ENCODE results near the gene ROPN1B.
"Not testable (repeated sequence)": the region's sequence is repeated elsewhere in the genome, so short reads cannot be mapped to it uniquely, and the experiment has no call there.

DNA sequence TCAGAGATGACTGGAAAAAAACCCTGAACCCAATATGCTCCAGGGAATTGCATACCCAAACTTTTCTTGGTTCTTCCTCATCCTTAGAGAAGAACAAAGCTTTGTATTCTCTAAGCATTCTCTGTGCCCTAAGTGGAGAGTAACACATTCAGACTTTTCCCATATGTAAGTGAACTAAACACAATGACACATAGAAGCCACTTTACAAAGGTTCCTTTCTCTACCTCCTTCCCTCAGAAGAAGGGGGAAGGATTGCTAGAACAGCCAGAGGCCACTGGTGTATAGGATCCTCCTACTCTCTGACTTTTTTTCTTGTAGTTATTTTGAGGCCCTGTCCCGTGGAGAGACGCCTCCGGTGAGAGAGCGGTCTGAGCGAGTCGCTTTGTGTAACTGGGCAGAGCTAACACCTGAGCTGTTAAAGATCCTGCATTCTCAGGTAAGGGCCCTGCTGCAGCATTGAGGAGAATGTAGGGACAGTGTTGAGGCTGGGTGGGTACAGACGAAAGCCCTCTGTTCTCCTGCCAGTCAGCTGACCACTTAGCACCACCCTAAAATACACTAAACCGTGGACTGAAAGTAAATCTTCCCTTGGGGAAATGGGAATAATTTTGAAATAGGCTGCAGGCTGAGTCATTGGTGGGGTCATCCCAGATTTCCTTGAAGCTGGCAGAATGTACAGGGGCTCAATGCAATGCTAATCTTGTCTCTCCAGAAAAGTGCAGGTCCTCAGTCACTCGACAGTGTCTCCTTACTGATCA is 6.4 kb downstream of the ROPN1B start:
- TF ChIP-seq, protein P1, sequence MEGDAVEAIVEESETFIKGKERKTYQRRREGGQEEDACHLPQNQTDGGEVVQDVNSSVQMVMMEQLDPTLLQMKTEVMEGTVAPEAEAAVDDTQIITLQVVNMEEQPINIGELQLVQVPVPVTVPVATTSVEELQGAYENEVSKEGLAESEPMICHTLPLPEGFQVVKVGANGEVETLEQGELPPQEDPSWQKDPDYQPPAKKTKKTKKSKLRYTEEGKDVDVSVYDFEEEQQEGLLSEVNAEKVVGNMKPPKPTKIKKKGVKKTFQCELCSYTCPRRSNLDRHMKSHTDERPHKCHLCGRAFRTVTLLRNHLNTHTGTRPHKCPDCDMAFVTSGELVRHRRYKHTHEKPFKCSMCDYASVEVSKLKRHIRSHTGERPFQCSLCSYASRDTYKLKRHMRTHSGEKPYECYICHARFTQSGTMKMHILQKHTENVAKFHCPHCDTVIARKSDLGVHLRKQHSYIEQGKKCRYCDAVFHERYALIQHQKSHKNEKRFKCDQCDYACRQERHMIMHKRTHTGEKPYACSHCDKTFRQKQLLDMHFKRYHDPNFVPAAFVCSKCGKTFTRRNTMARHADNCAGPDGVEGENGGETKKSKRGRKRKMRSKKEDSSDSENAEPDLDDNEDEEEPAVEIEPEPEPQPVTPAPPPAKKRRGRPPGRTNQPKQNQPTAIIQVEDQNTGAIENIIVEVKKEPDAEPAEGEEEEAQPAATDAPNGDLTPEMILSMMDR (IDR thresholded peaks at IDR 0.05) = not testable (repeated sequence)
- TF ChIP-seq POLR2A (IDR thresholded peaks at IDR 0.05) = not testable (repeated sequence)
